Measurements from ENCODE around the gene RBM47.
"Not testable (repeated sequence)": the region's sequence is repeated elsewhere in the genome, so short reads cannot be mapped to it uniquely, and the experiment has no call there.

RBM47 gene

GRCh38 chr4:40629401-40630334, at the start of gene RBM47:
Gene RBM47 (minus strand): TSS chr4:40629864. CDS start chr4:40438893, 190,971 bp downstream.
- peak; percentile 9 for DNase-seq

GRCh38 chr4:40678421-40678820, 48.8 kb upstream of the RBM47 start:
- no peak for DNase-seq

- DNase-seq: no peak
These were observed 45.5 kb upstream of the RBM47 start for GRCh38 chr4:40675166-40675565.

GRCh38 chr4:40672528-40673522, 43.2 kb upstream of the RBM47 start:
- no peak for DNase-seq

GRCh38 chr4:40669504-40669903, 39.8 kb upstream of the RBM47 start:
- no peak for DNase-seq

- DNase-seq: no peak
These were observed 36.2 kb upstream of the RBM47 start for GRCh38 chr4:40665842-40666241.

- no peak for DNase-seq
These were observed 33.4 kb upstream of the RBM47 start for GRCh38 chr4:40662962-40663604.

- DNase-seq: no peak
These were observed 32.1 kb upstream of the RBM47 start for GRCh38 chr4:40661803-40662202.

- DNase-seq: no peak
These were observed 26.7 kb upstream of the RBM47 start for GRCh38 chr4:40656201-40656863.

- DNase-seq: no peak
These were observed 21.6 kb upstream of the RBM47 start for GRCh38 chr4:40651280-40651679.

GRCh38 chr4:40649321-40649720, 19.7 kb upstream of the RBM47 start:
- no peak for DNase-seq

GRCh38 chr4:40648742-40649281, 19.1 kb upstream of the RBM47 start:
- DNase-seq: no peak

- DNase-seq: no peak
These were observed 18.5 kb upstream of the RBM47 start for GRCh38 chr4:40648131-40648530.

GRCh38 chr4:40645586-40645985, 15.9 kb upstream of the RBM47 start:
- no peak for DNase-seq

- DNase-seq: no peak
These were observed 2.4 kb upstream of the RBM47 start for GRCh38 chr4:40632080-40632479.

GRCh38 chr4:40630335-40631021, 814 bp upstream of the RBM47 start:
- DNase-seq: no peak

GRCh38 chr4:40628888-40629287, 776 bp downstream of the RBM47 start:
- no peak for DNase-seq

- DNase-seq: not testable (repeated sequence)
These were observed 1.3 kb downstream of the RBM47 start for GRCh38 chr4:40628407-40628806.

- DNase-seq: no peak
These were observed 2.1 kb downstream of the RBM47 start for GRCh38 chr4:40627540-40627939.

GRCh38 chr4:40626183-40626990, 3.3 kb downstream of the RBM47 start:
- DNase-seq: no peak

GRCh38 chr4:40623707-40624106, 6.0 kb downstream of the RBM47 start:
- no peak for DNase-seq

All from cortex of kidney (tissue), 1 donor.